Superior temporal gyrus (tissue), 1 donor: ENCODE results near the gene TMEM33.
A peak's percentile ranks its signal among the peaks of the same experiment; 100 is the strongest.

ENCODE experiments used
- DNase-seq: peaks from one replicate; pipeline ENCODE4 v3.0.0-alpha.2; 2016; ENCODE audit errors: extremely low spot score

TMEM33 gene

GRCh38 chr4:41939016-41939626, 3.9 kb downstream of the TMEM33 start:
- no peak for DNase-seq

DNA sequence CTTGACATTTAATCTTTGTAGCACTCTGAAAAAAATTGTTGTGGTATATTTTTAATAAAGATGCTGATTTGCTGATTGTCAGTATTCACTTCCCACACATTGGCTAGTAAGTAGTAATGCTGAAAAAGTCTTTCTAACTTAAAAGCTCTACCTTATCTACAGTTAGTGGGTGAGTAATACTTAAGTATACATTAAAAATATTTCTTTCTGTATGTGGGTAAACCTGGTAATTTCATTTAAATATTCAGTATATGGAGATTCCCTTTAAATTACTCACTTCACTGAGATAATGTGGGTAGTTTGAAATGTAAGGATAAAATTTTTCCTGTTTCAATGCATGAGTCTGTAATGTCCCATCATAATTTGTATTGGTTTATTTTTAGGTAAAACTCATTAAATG, 5.6 kb downstream of the TMEM33 start:
- no peak for DNase-seq

DNA sequence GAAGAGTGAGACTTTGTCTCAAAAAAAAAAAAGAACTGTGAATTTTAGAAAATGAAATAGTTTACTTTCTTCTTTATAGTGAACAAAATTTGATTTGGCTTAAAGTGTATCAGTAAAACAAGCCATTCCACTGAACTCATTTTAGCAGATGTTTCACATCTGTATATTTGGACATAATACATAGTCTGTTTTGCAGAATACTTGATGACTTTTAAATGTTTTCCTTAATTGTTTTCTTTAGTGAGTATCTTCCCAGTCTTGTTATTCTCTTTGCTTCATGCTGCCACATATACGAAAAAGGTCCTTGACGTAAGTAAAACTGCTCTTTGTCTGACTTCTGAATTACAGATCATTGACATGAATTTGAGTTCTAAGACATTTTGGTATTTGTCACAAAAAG, 8.3 kb downstream of the TMEM33 start:
- no peak for DNase-seq

GRCh38 chr4:41944089-41944488, 8.9 kb downstream of the TMEM33 start:
- no peak for DNase-seq

- DNase-seq: no peak
Observed at GRCh38 chr4:41949531-41949930, 14.3 kb downstream of the TMEM33 start.

- no peak for DNase-seq
Observed at GRCh38 chr4:41957634-41958033, 22.4 kb downstream of the TMEM33 start.

- peak; percentile 58 for DNase-seq
Observed at GRCh38 chr4:41963105-41963504, 27.9 kb downstream of the TMEM33 start.

DNA sequence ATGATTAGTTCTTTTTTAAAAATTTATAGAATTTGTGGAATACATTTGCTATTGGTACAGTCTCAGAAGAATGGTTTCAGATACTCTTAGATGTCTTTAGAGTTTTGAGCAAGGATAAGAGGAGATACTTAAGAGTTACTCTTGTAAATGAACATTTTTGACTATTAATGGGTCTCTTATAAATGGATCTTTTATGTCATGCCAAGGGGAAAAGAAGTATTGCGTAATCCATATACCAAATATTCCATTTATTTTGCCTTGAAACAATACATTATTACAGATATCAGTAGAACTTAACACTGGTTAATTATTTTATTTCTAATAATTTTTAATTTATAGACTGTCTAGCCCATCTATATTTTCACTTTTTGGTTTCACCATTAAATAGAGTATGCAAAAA, 29.2 kb downstream of the TMEM33 start:
- DNase-seq: no peak

GRCh38 chr4:41967392-41967791, 32.2 kb downstream of the TMEM33 start:
- no peak for DNase-seq

- no peak for DNase-seq
Observed at GRCh38 chr4:41969671-41970070, 34.4 kb downstream of the TMEM33 start.

GRCh38 chr4:41975341-41975740, 40.1 kb downstream of the TMEM33 start:
- DNase-seq: no peak

DNA sequence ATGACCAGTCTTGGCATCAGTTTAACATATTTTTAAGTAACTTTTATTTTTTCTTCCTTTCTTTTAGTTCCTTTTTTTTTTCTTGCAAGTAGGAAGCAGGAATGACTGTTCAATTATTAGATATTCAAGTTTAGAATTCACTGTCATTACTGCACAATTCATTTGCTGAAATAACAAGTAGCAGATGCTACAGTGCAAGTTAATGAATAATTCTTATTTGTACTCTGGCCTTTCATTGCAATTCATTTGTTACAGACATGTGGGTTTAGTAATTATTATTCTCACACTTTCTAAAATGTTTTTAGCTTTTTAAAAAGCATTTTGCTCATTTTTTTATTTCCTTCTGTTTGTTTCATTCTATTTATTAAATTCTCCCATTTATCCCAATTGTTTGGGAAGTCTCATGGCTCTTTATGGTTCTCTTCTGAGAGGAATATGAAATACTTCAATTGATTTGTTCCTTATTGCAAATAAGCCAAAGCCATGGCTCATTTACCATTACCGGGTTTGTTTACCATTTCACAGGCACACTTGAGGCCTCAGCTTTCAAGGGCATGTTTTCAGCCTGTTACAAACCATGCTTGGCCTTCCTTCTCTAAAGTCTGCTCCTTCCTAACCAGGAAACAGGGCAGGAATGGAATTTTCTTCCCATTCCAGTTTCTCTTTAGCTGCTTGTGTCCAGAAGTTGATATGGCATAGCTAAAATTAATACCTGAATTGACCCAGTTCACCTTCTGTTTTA, 41.7 kb downstream of the TMEM33 start:
- DNase-seq: no peak

- DNase-seq: no peak
Observed at GRCh38 chr4:41977709-41978108, 42.5 kb downstream of the TMEM33 start.

GRCh38 chr4:41981456-41981855, 46.2 kb downstream of the TMEM33 start, which contains the start of gene DCAF4L1:
DCAF4L1 (plus strand) TSS chr4:41981756; CDS start chr4:41981793, 37 bp downstream.
- DNase-seq: no peak

DNA sequence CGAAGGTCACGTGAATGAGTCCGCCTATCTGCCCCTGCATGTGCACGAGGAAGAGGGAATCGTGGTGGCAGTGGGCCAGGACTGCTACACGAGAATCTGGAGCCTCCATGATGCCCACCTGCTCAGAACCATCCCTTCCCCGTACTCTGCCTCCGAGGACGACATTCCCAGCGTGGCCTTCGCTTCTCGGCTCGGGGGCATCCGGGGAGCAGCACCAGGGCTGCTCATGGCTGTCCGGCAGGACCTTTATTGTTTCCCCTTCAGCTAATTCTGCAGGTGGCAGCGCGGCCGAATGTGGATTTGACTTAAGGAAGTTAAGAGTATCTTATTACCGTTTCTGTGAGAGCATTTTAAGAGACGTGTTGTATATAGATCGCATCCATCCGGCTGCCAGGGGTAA, 47.5 kb downstream of the TMEM33 start:
- no peak for DNase-seq

DNA sequence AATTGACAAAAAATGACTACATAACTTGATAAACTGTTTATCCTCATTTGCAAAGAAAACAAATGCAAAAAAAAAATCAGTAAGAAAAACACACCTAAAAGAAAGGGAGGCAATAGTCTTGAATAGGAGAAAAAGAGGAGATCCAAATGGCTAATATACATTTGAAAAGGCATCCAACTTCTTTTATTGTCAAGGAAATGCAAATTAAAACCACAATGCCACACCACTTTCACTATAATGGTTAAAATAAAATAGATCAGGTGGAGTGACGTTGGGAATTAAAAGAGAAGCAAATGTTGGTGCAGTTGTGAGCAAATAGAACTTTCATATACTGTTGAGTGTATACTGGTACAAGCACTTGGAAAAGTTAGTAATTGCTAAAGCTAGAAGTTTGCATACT, 49.9 kb downstream of the TMEM33 start:
- DNase-seq: no peak

GRCh38 chr4:41989994-41990364, 54.8 kb downstream of the TMEM33 start:
- DNase-seq: no peak

- peak; percentile 99 for DNase-seq
Observed at GRCh38 chr4:41990365-41991111, 55.3 kb downstream of the TMEM33 start, which contains the start of gene SLC30A9. SLC30A9 (plus strand) TSS chr4:41990530; CDS start chr4:41990652, 122 bp downstream.

DNA sequence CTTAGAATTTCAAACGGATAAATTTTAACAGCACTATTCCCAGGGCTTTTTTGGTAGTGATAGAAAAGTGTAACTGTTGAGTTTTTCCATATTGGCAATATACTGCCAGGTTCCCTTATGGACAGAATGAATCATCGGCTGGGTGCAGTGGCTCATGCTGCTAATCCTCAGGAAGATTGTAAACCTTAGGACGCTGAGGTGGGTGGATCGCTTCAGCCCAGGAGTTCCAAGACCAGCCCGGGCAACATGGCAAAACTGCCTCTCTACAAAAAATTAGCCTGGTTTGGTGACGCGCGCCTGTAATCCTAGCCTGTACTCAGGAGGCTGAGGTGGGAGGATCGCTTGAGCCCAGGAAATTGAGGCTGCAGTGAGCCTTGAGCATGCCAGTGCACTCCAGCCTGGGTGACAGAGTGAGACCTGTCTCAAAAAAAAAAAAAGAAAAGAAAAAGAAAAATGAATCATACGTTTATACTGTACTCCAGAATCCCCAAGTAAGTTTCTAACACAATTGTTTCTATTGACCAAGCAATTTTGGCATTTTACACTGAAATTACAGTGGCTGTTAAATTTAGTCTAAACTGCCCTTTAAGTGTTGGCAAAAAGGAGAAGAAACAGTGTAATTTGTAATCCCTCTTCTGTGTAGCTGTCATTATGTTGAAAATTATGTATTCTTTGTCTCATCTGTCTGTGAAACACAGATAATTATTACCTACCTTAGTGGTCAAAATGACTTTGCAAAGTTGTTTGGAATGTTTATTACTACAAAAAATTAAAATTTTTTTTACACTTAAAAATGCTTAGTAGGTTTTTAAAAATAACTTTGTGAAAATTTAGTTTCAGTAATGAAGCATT, 56.9 kb downstream of the TMEM33 start:
- no peak for DNase-seq

GRCh38 chr4:41992967-41993857, 58.0 kb downstream of the TMEM33 start:
- DNase-seq: no peak
